K562 (cell line): ENCODE results near the gene RETREG2. TPM values are rescaled to one million over a fixed set of nuclear protein-coding genes. Genes with fewer than 3 reads are reported as not detected.

Experiments
- HDAC6 ChIP-seq: IDR thresholded peaks from 2 replicates; pipeline ENCODE4 v1.6.1; 2012; ENCODE audit warnings: low read depth, mild to moderate bottlenecking, control low read depth, inconsistent platforms, low read length, moderate library complexity
- NRF1 ChIP-seq, 2 experiments: fragments of 450-650 bp; IDR thresholded peaks in 1 of 2; conservative IDR thresholded peaks in 1 of 2; 2 replicates each; pipeline ENCODE4 v1.6.1; 2014; ENCODE audit warnings: mild to moderate bottlenecking in 2 of 2
- RNF2 ChIP-seq: sonication (generic); IDR thresholded peaks from 2 replicates; pipeline ENCODE4 v1.6.1; 2016
- ZNF766 ChIP-seq: fragments of 200-800 bp; sonication (Bioruptor generic); conservative IDR thresholded peaks from 2 replicates; pipeline ENCODE4 v1.6.1; 2016; ENCODE audit warnings: missing genetic modification characterization, missing compliant biosample characterization
- polyA plus RNA-seq, 8 experiments: library from polyadenylated mRNA; depleted of rRNA in 4 of 8; stranded (reverse) in 5 of 8; unstranded in 3 of 8; fragments of >200 nt; fragmentation: Nextera tagmentation in 2 of 8; fragmentation: Illumina TruSeq in 1 of 8; extraction: Ambion mirVana in 2 of 8; extraction: Trizol in 1 of 8; gene quantifications; 2 replicates each; pipeline versions ENCODE4 v1.2.1 to v1.2.3, GENCODE V29; 2011 to 2014; ENCODE audit warnings: inconsistent platforms in 1 of 8, missing spikeins in 1 of 8
- total RNA-seq, 7 experiments: library from RNA; depleted of rRNA in 6 of 7; stranded (reverse); fragments of >200 nt in 6 of 7; fragmentation: Illumina TruSeq in 2 of 7; extraction: Trizol in 2 of 7; gene quantifications; 2 replicates each; pipeline versions ENCODE4 v1.2.1 to v1.2.3, GENCODE V29; 2011 to 2021; ENCODE audit warnings: low replicate concordance in 1 of 7
- TF ChIP-seq, protein P1 (sequence below), 2 experiments: fragments of 150-350 bp in 1 of 2; IDR thresholded peaks; 2 replicates each; pipeline ENCODE4 v1.6.1; 2012 to 2016; ENCODE audit warnings: low read depth in 2 of 2, low read length in 2 of 2, mild to moderate bottlenecking in 1 of 2, moderate library complexity in 1 of 2
- TF ChIP-seq, protein P2 (sequence below): fragments of 450-650 bp; IDR thresholded peaks from 2 replicates; pipeline ENCODE4 v1.6.1; 2016

Gene RETREG2
- total and polyA plus RNA-seq, 9 of the 15 experiments (the other 6 are each of a cell fraction or from before 2014, with no cell fraction given): 4.9 to 40.1 (median 19.2) TPM

DNA sequence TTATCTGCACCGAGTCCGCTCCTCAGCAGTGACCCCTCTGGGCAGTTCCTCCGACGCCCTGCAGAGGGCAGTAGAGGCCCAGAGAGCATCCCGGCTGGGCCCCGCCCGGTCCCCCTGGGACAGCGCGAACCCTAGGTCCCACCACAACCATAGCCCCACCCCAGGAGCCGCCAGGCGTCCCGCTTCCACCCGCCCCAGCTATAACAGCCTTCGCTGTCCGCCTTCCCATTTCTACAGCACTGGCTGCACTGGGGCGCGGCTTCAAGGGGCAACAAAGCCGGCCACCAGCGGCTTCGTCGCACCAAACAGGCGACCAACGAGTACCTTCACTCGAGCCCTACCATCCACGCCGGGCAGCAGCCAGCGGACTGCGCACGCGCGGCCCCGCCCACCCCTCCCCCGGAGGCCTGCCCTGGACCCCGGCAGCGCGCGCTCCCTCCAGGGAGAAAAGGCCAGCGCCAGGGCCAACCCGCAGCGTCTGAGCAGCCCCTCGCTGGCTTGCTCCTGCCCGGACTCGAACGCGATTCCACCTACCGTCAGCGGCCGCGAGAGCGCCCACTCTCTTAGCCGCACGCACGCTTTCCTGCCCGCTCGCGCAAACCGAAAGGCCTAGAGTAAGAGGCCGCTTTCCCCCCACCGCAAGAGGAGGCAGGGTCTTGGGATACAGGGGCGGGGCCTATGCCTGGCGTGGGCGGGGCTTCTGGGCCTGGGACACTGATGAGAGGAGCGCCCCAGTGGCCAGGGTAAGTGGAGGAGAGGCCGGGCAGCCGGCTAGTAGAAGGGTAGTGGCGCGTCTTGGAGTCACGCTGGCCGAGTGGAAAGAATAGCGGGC lies 17.7 kb upstream of the RETREG2 start, which contains the start of gene NHEJ1 (continued):
- TF ChIP-seq, protein P1, sequence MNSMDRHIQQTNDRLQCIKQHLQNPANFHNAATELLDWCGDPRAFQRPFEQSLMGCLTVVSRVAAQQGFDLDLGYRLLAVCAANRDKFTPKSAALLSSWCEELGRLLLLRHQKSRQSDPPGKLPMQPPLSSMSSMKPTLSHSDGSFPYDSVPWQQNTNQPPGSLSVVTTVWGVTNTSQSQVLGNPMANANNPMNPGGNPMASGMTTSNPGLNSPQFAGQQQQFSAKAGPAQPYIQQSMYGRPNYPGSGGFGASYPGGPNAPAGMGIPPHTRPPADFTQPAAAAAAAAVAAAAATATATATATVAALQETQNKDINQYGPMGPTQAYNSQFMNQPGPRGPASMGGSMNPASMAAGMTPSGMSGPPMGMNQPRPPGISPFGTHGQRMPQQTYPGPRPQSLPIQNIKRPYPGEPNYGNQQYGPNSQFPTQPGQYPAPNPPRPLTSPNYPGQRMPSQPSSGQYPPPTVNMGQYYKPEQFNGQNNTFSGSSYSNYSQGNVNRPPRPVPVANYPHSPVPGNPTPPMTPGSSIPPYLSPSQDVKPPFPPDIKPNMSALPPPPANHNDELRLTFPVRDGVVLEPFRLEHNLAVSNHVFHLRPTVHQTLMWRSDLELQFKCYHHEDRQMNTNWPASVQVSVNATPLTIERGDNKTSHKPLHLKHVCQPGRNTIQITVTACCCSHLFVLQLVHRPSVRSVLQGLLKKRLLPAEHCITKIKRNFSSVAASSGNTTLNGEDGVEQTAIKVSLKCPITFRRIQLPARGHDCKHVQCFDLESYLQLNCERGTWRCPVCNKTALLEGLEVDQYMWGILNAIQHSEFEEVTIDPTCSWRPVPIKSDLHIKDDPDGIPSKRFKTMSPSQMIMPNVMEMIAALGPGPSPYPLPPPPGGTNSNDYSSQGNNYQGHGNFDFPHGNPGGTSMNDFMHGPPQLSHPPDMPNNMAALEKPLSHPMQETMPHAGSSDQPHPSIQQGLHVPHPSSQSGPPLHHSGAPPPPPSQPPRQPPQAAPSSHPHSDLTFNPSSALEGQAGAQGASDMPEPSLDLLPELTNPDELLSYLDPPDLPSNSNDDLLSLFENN (IDR thresholded peaks at IDR 0.05; ENCODE audit: low read depth in 2 of 2, low read length in 2 of 2): no peak
- peak; percentile 90 to 91 for TF ChIP-seq NRF1 (conservative IDR thresholded peaks at IDR 0.05 in 1 of 2, IDR thresholded peaks at IDR 0.05 in 1 of 2)
- TF ChIP-seq HDAC6: no peak
- TF ChIP-seq ZNF766 (CRISPR knock-in tag): no peak
- 0 out of 2 replicates have a peak, but pooled peaks have one; percentile 35 for TF ChIP-seq RNF2
- TF ChIP-seq, protein P2, sequence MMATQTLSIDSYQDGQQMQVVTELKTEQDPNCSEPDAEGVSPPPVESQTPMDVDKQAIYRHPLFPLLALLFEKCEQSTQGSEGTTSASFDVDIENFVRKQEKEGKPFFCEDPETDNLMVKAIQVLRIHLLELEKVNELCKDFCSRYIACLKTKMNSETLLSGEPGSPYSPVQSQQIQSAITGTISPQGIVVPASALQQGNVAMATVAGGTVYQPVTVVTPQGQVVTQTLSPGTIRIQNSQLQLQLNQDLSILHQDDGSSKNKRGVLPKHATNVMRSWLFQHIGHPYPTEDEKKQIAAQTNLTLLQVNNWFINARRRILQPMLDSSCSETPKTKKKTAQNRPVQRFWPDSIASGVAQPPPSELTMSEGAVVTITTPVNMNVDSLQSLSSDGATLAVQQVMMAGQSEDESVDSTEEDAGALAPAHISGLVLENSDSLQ: no peak
